ENCODE results near the gene RBP7. TPM values are rescaled to one million over a fixed set of nuclear protein-coding genes. Genes with fewer than 3 reads are reported as not detected.

The RBP7 gene
- polyA plus RNA-seq, 1 of the 3 experiments (the other 2 are of a cell fraction), result 2.5 TPM

GRCh38 chr1:10059342-10059718 lies 62.3 kb downstream of the RBP7 start:
- TF ChIP-seq MEF2A (IDR thresholded peaks at IDR 0.05; ENCODE audit: borderline replicate concordance, low read depth) (no peak), FOXJ3 (CRISPR knock-in tag; IDR thresholded peaks at IDR 0.05) (no peak), EP300 (IDR thresholded peaks at IDR 0.05; ENCODE audit: borderline replicate concordance in 1 of 2, low read depth in 1 of 2, low read length in 1 of 2) (no peak), CTCF (IDR thresholded peaks at IDR 0.05) (no peak), CHD2 (IDR thresholded peaks at IDR 0.05; ENCODE audit: low read length, partially characterized antibody) (no peak), IRF3 (IDR thresholded peaks at IDR 0.05; ENCODE audit: low read depth, low read length) (no peak), JUND (IDR thresholded peaks at IDR 0.05) (no peak), REST (IDR thresholded peaks at IDR 0.05; ENCODE audit: low read depth, low read length) (no peak), FOXM1 (IDR thresholded peaks at IDR 0.05; ENCODE audit: low read depth) (no peak), USF2 (IDR thresholded peaks at IDR 0.05; ENCODE audit: borderline replicate concordance, low read depth, low read length) (no peak), POLR2AphosphoS5 (IDR thresholded peaks at IDR 0.05; ENCODE audit: low read depth, low read length) (no peak), ELF1 (IDR thresholded peaks at IDR 0.05) (no peak), ZBTB33 (IDR thresholded peaks at IDR 0.05; ENCODE audit: borderline replicate concordance, low read depth) (no peak), RXRA (IDR thresholded peaks at IDR 0.05; ENCODE audit: borderline replicate concordance, low read depth) (no peak), MAX (IDR thresholded peaks at IDR 0.05; ENCODE audit: low read depth) (no peak), MXI1 (IDR thresholded peaks at IDR 0.05; ENCODE audit: low read depth, low read length) (no peak), RAD21 (IDR thresholded peaks at IDR 0.05; ENCODE audit: low read length) (no peak), FOSL2 (IDR thresholded peaks at IDR 0.05; ENCODE audit: borderline replicate concordance, low read depth) (no peak), SIN3A (IDR thresholded peaks at IDR 0.05; ENCODE audit: borderline replicate concordance, low read depth, low read length) (no peak), YY1 (IDR thresholded peaks at IDR 0.05; ENCODE audit: low read depth) (no peak)
- Histone ChIP-seq H3K27me3 (ENCODE audit: insufficient read depth) (no peaks in the 10 kb centered on the region), H2AFZ (ENCODE audit: low read depth) (no peak overlapping the region), H3K4me3 (ENCODE audit: low read depth in 2 of 2, low read length in 1 of 2) (no peak overlapping the region), H3K9me3 (no peaks in the 10 kb centered on the region), H3K9ac (no peak overlapping the region), H3K79me2 (ENCODE audit: insufficient read depth) (peaks cover 98% of the 10 kb centered on the region), H3K4me1 (ENCODE audit: control insufficient read depth in 1 of 2, insufficient read depth in 2 of 2, low read depth in 1 of 2, low read length in 1 of 2) (peaks cover 0 to 21% of the 10 kb centered on the region in 2 experiments; a peak in 3 of 4 replicates), H3K36me3 (replicated peaks in 1 of 2; ENCODE audit: control insufficient read depth in 1 of 2, insufficient read depth in 2 of 2, low read length in 1 of 2) (no peaks in the 10 kb centered on the region), H3F3A (replicated peaks; ENCODE audit: insufficient read depth) (peaks cover 18% of the 10 kb centered on the region), H4K20me1 (ENCODE audit: insufficient read depth) (no peaks in the 10 kb centered on the region; the same call in 1 of the 2 replicates), H3K4me2 (no peak overlapping the region), H3K27ac (ENCODE audit: low read depth in 2 of 2, low read length in 1 of 2) (no peak overlapping the region), H3K9me2 (no peaks in the 10 kb centered on the region)
- ChIA-PET POLR2A (no interaction called here), CTCF (interaction anchor here (1.9 kb wide), 1 partner anchor 12 kb away, joined by 6 read pairs; no protein-coding TSS in a partner anchor)
- DNase-seq, result no peak
- no CpG with 5 or more reads among the region's 8 CpGs for WGBS (ENCODE audit: low lambda C conversion rate)
